ENCODE measurements around the gene COL4A2.

The COL4A2 gene

DNA sequence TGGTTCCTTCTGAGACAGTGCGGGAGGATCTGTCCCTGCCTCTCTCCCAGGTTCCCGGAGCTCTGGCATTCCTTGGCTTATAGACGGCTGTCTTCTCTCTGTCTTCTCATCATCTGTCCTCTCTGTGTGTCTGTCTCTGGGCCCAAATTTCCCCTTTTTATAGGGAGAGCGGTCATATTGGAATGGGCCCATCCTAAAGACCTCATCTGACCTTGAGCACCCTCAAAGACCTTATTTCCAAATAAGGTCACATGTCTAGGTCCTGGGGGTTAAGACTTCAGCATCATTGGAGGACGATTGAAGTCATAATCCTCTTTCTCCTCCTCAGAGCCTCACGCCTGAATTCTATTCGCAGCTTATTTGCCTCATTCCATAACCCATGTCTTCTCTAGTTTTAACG is 156.1 kb downstream of the COL4A2 start:
- peaks cover 9% of the 10 kb centered on the region; the same call in 1 of the 2 replicates for H3K27me3 ChIP-seq (ENCODE audit: insufficient read depth, low read length)
- no peaks in the 10 kb centered on the region for H3K36me3 ChIP-seq (ENCODE audit: insufficient read depth, low read length)
- peaks cover 6% of the 10 kb centered on the region for H3K4me1 ChIP-seq (ENCODE audit: insufficient read depth, low read length, severe bottlenecking)
- H3K9me3 ChIP-seq (ENCODE audit: low read length), result no peaks in the 10 kb centered on the region
- H3K9ac ChIP-seq (ENCODE audit: low read length), result no peak overlapping the region
- TF ChIP-seq EZH2 (IDR thresholded peaks at IDR 0.05; ENCODE audit: borderline replicate concordance, low read length), result no peak
- TF ChIP-seq, protein P1, sequence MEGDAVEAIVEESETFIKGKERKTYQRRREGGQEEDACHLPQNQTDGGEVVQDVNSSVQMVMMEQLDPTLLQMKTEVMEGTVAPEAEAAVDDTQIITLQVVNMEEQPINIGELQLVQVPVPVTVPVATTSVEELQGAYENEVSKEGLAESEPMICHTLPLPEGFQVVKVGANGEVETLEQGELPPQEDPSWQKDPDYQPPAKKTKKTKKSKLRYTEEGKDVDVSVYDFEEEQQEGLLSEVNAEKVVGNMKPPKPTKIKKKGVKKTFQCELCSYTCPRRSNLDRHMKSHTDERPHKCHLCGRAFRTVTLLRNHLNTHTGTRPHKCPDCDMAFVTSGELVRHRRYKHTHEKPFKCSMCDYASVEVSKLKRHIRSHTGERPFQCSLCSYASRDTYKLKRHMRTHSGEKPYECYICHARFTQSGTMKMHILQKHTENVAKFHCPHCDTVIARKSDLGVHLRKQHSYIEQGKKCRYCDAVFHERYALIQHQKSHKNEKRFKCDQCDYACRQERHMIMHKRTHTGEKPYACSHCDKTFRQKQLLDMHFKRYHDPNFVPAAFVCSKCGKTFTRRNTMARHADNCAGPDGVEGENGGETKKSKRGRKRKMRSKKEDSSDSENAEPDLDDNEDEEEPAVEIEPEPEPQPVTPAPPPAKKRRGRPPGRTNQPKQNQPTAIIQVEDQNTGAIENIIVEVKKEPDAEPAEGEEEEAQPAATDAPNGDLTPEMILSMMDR (IDR thresholded peaks at IDR 0.05; ENCODE audit: low read length), result no peak
- H3K79me2 ChIP-seq (ENCODE audit: insufficient read depth, low read length), result no peaks in the 10 kb centered on the region
- H3K27ac ChIP-seq (ENCODE audit: low read depth, low read length, poor library complexity, severe bottlenecking), result no peak overlapping the region
- no peaks in the 10 kb centered on the region for H3K9me2 ChIP-seq (ENCODE audit: low read depth, low read length)
- H4K20me1 ChIP-seq (ENCODE audit: insufficient read depth, low read length), result no peaks in the 10 kb centered on the region
- H3K4me3 ChIP-seq (ENCODE audit: low read depth, low read length, poor library complexity, severe bottlenecking), result no peak overlapping the region
- no peak overlapping the region for H3K4me2 ChIP-seq (ENCODE audit: low read length)
- H3F3A ChIP-seq (ENCODE audit: insufficient read depth, low read length), result no peaks in the 10 kb centered on the region
- no peak overlapping the region for H2AFZ ChIP-seq (ENCODE audit: low read length)

DNA sequence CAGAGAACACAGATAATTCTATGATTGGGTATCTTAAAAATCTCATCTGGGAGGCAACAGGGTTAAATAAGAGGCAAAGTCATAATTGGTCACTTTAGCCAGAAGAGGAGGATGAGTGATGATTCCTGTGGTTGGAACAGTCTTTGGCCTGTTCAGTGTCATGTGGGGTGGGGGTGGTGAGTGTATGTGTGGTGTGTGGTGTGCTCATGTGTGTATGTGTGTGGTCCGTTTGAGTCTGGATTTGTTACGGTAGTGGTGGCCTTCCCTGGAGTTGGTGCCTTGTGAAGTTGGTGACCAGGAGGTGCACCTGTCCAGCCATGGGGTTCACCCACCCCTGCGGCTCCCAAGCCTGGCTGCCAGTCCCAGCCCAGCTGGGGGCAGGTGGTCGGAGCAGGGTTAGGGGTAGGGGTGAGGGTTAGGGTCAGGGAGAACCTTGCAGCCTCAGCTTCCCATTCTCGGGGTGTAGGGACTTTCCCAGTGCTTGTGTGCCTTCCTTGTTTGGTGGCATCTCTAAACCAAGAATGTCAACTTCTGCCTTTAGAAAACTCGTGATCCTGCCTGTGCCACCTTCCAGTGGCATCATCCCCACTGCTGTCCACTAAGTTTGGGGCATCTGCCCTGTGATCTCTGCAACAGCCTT is 156.9 kb downstream of the COL4A2 start:
- H2AFZ ChIP-seq (ENCODE audit: low read length), result no peak overlapping the region
- H3K27ac ChIP-seq (ENCODE audit: low read depth, low read length, poor library complexity, severe bottlenecking), result no peak overlapping the region
- H3F3A ChIP-seq (ENCODE audit: insufficient read depth, low read length), result no peaks in the 10 kb centered on the region
- no peaks in the 10 kb centered on the region for H3K79me2 ChIP-seq (ENCODE audit: insufficient read depth, low read length)
- no peak overlapping the region for H3K9ac ChIP-seq (ENCODE audit: low read length)
- peaks cover 3% of the 10 kb centered on the region for H3K4me1 ChIP-seq (ENCODE audit: insufficient read depth, low read length, severe bottlenecking)
- no peaks in the 10 kb centered on the region for H3K36me3 ChIP-seq (ENCODE audit: insufficient read depth, low read length)
- no peaks in the 10 kb centered on the region for H4K20me1 ChIP-seq (ENCODE audit: insufficient read depth, low read length)
- no peaks in the 10 kb centered on the region for H3K9me3 ChIP-seq (ENCODE audit: low read length)
- peaks cover 6% of the 10 kb centered on the region; the same call in 1 of the 2 replicates for H3K27me3 ChIP-seq (ENCODE audit: insufficient read depth, low read length)
- H3K4me3 ChIP-seq (ENCODE audit: low read depth, low read length, poor library complexity, severe bottlenecking), result no peak overlapping the region
- TF ChIP-seq, protein P1 (IDR thresholded peaks at IDR 0.05; ENCODE audit: low read length), result no peak
- no peak for TF ChIP-seq EZH2 (IDR thresholded peaks at IDR 0.05; ENCODE audit: borderline replicate concordance, low read length)
- H3K4me2 ChIP-seq (ENCODE audit: low read length), result no peak overlapping the region
- no peaks in the 10 kb centered on the region for H3K9me2 ChIP-seq (ENCODE audit: low read depth, low read length)

DNA sequence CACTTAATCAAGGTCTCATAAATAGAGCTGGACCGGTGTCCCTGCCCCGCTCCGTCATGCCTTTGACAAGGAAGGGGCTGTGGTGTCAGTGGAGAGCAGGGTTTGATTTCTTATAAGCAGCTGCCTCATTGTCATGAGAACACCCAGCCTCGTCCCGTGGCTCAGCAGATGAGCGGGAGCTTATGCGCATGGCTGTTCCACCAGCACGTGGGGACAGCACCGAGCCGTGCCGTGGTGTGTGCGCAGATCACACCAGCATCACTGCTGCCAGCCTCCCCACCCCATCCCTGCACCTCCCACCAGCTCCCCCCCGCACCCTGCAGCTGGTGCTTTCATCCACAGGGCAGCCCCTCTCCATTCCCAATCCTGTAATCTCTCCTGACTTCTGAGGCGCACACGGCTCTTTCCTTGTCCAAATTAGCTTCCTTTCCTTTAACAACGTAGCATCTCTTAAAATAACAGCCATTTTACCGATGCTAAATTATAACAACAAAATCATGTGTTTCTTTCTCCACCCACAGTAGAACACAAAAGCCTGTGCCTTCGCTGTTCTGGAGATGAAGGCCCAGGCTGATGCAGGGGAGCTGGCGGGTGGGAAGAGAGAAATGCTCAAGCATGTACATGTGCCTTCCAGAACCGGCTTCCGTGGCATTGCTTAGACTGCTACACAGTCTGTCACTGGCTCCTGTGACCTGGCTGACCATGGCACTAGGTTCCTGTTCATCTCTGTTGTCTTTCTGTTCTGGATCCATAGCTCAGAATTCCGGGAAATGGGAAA is 157.7 kb downstream of the COL4A2 start:
- no peaks in the 10 kb centered on the region for H3K9me2 ChIP-seq (ENCODE audit: low read depth, low read length)
- H3K9ac ChIP-seq (ENCODE audit: low read length), result no peak overlapping the region
- H3K27ac ChIP-seq (ENCODE audit: low read depth, low read length, poor library complexity, severe bottlenecking), result no peak overlapping the region
- no peaks in the 10 kb centered on the region for H3K79me2 ChIP-seq (ENCODE audit: insufficient read depth, low read length)
- no peaks in the 10 kb centered on the region for H3K4me1 ChIP-seq (ENCODE audit: insufficient read depth, low read length, severe bottlenecking)
- no peak overlapping the region for H3K4me2 ChIP-seq (ENCODE audit: low read length)
- peaks cover 9% of the 10 kb centered on the region for H3K27me3 ChIP-seq (ENCODE audit: insufficient read depth, low read length)
- no peak overlapping the region for H2AFZ ChIP-seq (ENCODE audit: low read length)
- no peaks in the 10 kb centered on the region for H3K36me3 ChIP-seq (ENCODE audit: insufficient read depth, low read length)
- no peak for TF ChIP-seq EZH2 (IDR thresholded peaks at IDR 0.05; ENCODE audit: borderline replicate concordance, low read length)
- TF ChIP-seq, protein P1 (IDR thresholded peaks at IDR 0.05; ENCODE audit: low read length), result no peak
- H4K20me1 ChIP-seq (ENCODE audit: insufficient read depth, low read length), result no peaks in the 10 kb centered on the region
- no peaks in the 10 kb centered on the region for H3F3A ChIP-seq (ENCODE audit: insufficient read depth, low read length)
- no peak overlapping the region for H3K4me3 ChIP-seq (ENCODE audit: low read depth, low read length, poor library complexity, severe bottlenecking)
- H3K9me3 ChIP-seq (ENCODE audit: low read length), result no peaks in the 10 kb centered on the region
